Gastrocnemius medialis (tissue), 4 donors: Measurements from ENCODE around the gene DCC. TPM values are rescaled to one million over a fixed set of nuclear protein-coding genes. Genes with fewer than 3 reads are reported as not detected.

Experiments used
- ATAC-seq, 2 donors: fragments of 150-250 bp; one replicate each; pipeline ENCODE4 v1.9.1; 2016
- DNase-seq, 2 donors: peaks; one replicate each; pipeline ENCODE4 v3.0.0-alpha.2; 2019
- H3K27ac ChIP-seq, 4 donors: fragments of 200-600 bp; sonication (generic); 1 replicate in 1 of 4; 2 replicates in 3 of 4; pipeline ENCODE4 v1.5.1; 2016 to 2018; ENCODE audit warnings: mild to moderate bottlenecking in 2 of 4, moderate library complexity in 1 of 4
- H3K27me3 ChIP-seq, 3 donors: fragments of 200-600 bp; sonication (generic) in 2 of 3; 1 replicate in 1 of 3; 2 replicates in 2 of 3; pipeline versions ENCODE4 v1.5.1 to v1.6.0; 2016 to 2019; ENCODE audit warnings: mild to moderate bottlenecking in 1 of 3, moderate library complexity in 1 of 3
- H3K36me3 ChIP-seq, 2 donors: fragments of 200-600 bp; sonication (generic) in 1 of 2; one replicate each; pipeline ENCODE4 v1.5.1; 2017 to 2018
- H3K4me1 ChIP-seq, 2 donors: fragments of 200-600 bp; sonication (generic) in 1 of 2; one replicate each; pipeline ENCODE4 v1.5.1; 2016 to 2017; ENCODE audit warnings: mild to moderate bottlenecking in 2 of 2
- H3K4me3 ChIP-seq, 4 donors: fragments of 200-600 bp; sonication (generic) in 3 of 4; 1 replicate in 1 of 4; 2 replicates in 3 of 4; pipeline ENCODE4 v1.5.1; 2016 to 2019; ENCODE audit warnings: mild to moderate bottlenecking in 2 of 4
- H3K9me3 ChIP-seq, 3 donors: fragments of 200-600 bp; sonication (generic) in 2 of 3; 1 replicate in 1 of 3; 2 replicates in 2 of 3; pipeline ENCODE4 v1.5.1; 2016 to 2019
- CTCF ChIP-seq, 5 experiments: fragments of 450-650 bp in 3 of 5; fragments of 200-600 bp in 2 of 5; sonication (generic) in 2 of 5; IDR thresholded peaks in 4 of 5; conservative IDR thresholded peaks in 1 of 5; 1 replicate in 4 of 5; 2 replicates in 1 of 5; pipeline ENCODE4 v1.5.1; 2016 to 2019; ENCODE audit warnings: antibody characterized with exemption in 5 of 5, mild to moderate bottlenecking in 3 of 5, moderate library complexity in 3 of 5
- POLR2A ChIP-seq, 2 donors: fragments of 450-650 bp; IDR thresholded peaks; one replicate each; pipeline ENCODE4 v1.6.1; 2017; ENCODE audit warnings: antibody characterized with exemption in 2 of 2, mild to moderate bottlenecking in 2 of 2, moderate library complexity in 2 of 2
- in situ Hi-C, 4 donors: fragments of 200-750 bp; cut with MboI; loops; one replicate each; pipeline versions ENCODE4 v1.15.0 to v1.8.0; 2017; ENCODE audit warnings: low sequenced_read_pairs in 4 of 4
- intact Hi-C: fragments of 100-400 bp; cut with DNase I; formaldehyde crosslinking; loops from one replicate; pipeline ENCODE4 v1.15.1; 2023; ENCODE audit warnings: low total_unique reads
- total RNA-seq, 4 donors: library from RNA; depleted of rRNA; stranded (reverse); fragments of >200 nt; gene quantifications; one replicate each; pipeline versions ENCODE4 v1.1.0 to v1.2.3, GENCODE V29; 2016

The DCC gene
- total RNA-seq, 4 donors from 2014 or later = not detected

DNA sequence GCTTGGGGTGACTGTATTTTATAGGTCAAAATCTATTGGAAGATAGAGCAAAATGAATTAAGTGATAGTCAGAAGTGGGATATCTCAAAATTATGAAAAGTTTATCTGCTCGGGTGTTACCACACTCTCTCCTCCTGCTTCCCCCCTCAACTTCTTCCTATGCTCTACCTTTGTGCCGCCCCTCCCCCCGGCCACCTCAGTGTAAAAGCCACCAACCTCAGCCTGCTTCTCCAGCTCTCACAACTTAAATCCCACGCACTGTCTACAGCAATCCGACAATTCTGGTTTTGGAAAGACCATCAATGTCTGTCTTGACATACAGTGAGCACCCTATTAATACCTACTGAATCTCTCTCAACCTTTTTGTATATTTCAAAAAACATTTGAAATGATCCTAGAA lies 164.6 kb downstream of the DCC start:
- intact Hi-C loops (no loop called here), in situ Hi-C loops (loop anchor here in 1 of 4 donors (25.0 kb wide), 1 partner anchor 92 kb away; no protein-coding TSS in a partner anchor)
- DNase-seq (no peak), ATAC-seq (no peak)
- H3K9me3 ChIP-seq = no peaks in the 10 kb centered on the region
- no peaks in the 10 kb centered on the region for H3K27me3 ChIP-seq
- no peaks in the 10 kb centered on the region for H3K36me3 ChIP-seq
- no peak overlapping the region for H3K4me3 ChIP-seq
- no peak overlapping the region for H3K27ac ChIP-seq
- TF ChIP-seq CTCF (IDR thresholded peaks at IDR 0.05 in 4 of 5, conservative IDR thresholded peaks at IDR 0.05 in 1 of 5) (no peak), POLR2A (IDR thresholded peaks at IDR 0.05) (no peak)
- H3K4me1 ChIP-seq = no peaks in the 10 kb centered on the region

DNA sequence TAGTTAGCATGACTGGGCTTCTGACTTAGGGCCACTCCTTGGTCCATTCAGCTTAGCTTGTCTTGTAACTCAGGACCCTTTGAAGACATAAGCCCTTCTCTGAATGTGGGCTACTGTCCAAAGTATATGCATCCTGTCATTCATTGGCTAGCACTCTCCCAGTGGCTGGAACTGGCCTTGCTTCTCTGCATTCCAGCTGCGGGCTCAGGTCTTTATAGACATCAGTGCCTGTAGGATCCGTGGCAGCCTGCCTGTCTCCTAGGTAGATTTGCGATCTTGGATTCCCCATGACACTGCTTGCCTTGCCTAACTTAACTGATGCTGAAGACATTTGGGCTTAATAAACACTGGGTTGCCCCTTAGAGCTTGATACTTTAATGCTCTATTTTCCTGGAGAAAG lies 170.1 kb downstream of the DCC start:
- Histone ChIP-seq H3K4me3 (no peak overlapping the region), H3K36me3 (no peaks in the 10 kb centered on the region), H3K9me3 (no peaks in the 10 kb centered on the region), H3K4me1 (no peaks in the 10 kb centered on the region), H3K27me3 (no peaks in the 10 kb centered on the region), H3K27ac (no peak overlapping the region)
- intact Hi-C loops = no loop called here
- DNase-seq = no peak
- in situ Hi-C loops = loop anchor here in 1 of 4 donors (25.0 kb wide), 1 partner anchor 98 kb away; no protein-coding TSS in a partner anchor
- TF ChIP-seq POLR2A (IDR thresholded peaks at IDR 0.05) (no peak), CTCF (IDR thresholded peaks at IDR 0.05 in 4 of 5, conservative IDR thresholded peaks at IDR 0.05 in 1 of 5) (no peak)
- ATAC-seq = no peak

DNA sequence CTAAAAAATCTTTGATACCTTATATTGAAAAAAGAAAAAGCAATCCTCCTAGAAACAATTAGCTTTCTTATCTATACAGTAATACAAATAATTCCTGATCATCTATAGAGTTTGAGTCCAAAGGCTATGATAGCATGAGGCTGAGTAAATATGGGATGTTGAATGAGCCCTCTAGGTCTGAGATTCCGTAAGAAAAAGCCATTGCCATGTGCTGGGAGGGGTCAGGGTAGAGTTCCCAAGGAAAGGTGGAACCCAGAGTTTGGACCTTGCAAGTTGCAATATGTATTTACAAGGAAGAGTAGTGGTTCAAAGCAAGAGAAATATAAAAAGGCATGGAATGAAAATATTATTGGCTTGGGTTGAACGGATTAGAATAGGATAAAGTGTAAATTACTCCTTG lies 178.1 kb downstream of the DCC start:
- H3K27ac ChIP-seq = no peak overlapping the region
- no peak overlapping the region for H3K4me3 ChIP-seq
- H3K27me3 ChIP-seq = no peaks in the 10 kb centered on the region
- TF ChIP-seq CTCF (IDR thresholded peaks at IDR 0.05 in 4 of 5, conservative IDR thresholded peaks at IDR 0.05 in 1 of 5) = no peak
- TF ChIP-seq POLR2A (IDR thresholded peaks at IDR 0.05) = no peak
- H3K4me1 ChIP-seq = no peaks in the 10 kb centered on the region
- in situ Hi-C loops = loop anchor here in 1 of 4 donors (25.0 kb wide), 1 partner anchor 106 kb away; no protein-coding TSS in a partner anchor
- intact Hi-C loops = no loop called here
- no peaks in the 10 kb centered on the region for H3K9me3 ChIP-seq
- no peak for ATAC-seq
- H3K36me3 ChIP-seq = no peaks in the 10 kb centered on the region
- no peak for DNase-seq

DNA sequence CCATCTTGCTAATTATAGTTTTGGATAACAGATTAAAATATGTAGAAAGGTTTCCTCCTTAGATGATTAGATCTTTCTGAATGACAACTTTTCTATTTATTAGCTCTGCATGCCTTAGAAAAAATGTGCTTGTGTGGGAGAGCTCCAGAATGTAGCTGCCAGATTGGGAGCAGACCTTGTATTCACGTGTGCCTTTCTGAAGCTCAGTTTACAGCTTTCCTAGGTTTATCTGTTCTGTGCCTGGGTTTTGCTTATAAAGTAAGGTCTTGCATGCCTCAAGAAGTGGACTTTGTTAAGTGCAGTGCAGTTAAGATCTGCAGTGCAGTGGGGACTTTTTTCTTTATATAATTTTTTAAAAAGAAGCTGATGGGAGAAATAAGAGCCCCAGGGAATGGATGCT lies 179.0 kb downstream of the DCC start:
- TF ChIP-seq CTCF (IDR thresholded peaks at IDR 0.05 in 4 of 5, conservative IDR thresholded peaks at IDR 0.05 in 1 of 5) (no peak), POLR2A (IDR thresholded peaks at IDR 0.05) (no peak)
- Histone ChIP-seq H3K9me3 (no peaks in the 10 kb centered on the region), H3K4me3 (no peak overlapping the region), H3K27ac (no peak overlapping the region), H3K36me3 (no peaks in the 10 kb centered on the region), H3K4me1 (no peaks in the 10 kb centered on the region), H3K27me3 (no peaks in the 10 kb centered on the region)
- in situ Hi-C loops (loop anchor here in 1 of 4 donors (25.0 kb wide), 1 partner anchor 107 kb away; no protein-coding TSS in a partner anchor), intact Hi-C loops (no loop called here)
- DNase-seq = no peak
- ATAC-seq = no peak

GRCh38 chr18:52523566-52523965 lies 183.6 kb downstream of the DCC start:
- Histone ChIP-seq H3K9me3 (no peaks in the 10 kb centered on the region), H3K36me3 (no peaks in the 10 kb centered on the region), H3K27me3 (no peaks in the 10 kb centered on the region), H3K27ac (no peak overlapping the region), H3K4me1 (no peaks in the 10 kb centered on the region), H3K4me3 (no peak overlapping the region)
- no peak for DNase-seq
- in situ Hi-C loops (loop anchor here in 1 of 4 donors (25.0 kb wide), 1 partner anchor 111 kb away; no protein-coding TSS in a partner anchor), intact Hi-C loops (no loop called here)
- ATAC-seq = no peak
- TF ChIP-seq CTCF (IDR thresholded peaks at IDR 0.05 in 4 of 5, conservative IDR thresholded peaks at IDR 0.05 in 1 of 5) (no peak), POLR2A (IDR thresholded peaks at IDR 0.05) (no peak)
